GM19099 (cell line): ENCODE data around the gene UGT1A1.

Experiments used
- POLR2A ChIP-seq: IDR thresholded peaks from 3 replicates; pipeline ENCODE4 v1.6.1; 2011; ENCODE audit warnings: low read depth; ENCODE audit not compliant: insufficient read length; ENCODE audit errors: extremely low read depth

The UGT1A1 gene

GRCh38 chr2:233760043-233760442, at the start of gene UGT1A1:
TSS of gene UGT1A1 (plus strand) at chr2:233760270. CDS start at chr2:233760288, 18 bp downstream.
- no peak for TF ChIP-seq POLR2A

DNA sequence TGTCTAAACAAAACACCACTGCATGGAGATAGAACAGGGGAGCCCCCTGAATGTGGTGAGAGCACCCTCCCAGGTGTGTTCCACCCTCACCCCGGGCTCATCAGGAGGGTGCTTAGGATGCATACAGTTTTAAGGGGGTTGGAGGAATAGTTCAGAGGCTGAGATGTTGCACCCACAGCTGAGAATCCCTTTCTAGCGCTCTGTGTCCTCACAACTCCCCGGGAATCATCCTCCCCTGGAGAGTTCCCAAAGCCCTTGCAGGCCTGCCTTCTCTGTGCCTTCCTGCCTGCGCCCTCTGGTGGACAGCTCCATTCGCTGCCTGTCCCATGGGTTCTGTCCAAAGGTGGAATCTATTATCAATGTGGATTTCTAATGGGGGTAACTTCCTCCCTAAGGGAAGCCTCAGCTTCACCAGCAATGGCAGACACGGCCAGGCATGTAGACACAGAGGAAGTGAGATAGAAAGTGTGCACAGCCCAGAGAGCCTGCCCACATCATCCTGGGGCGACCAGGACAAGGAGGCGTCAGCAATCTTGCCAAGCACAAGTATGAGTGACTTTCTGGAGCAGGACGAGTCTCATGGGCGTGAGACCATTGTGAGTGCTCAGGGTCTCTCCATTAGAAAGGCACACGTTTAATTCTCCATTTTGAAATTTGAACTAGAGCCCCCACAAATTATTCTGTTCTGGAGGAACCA, 48.6 kb upstream of the UGT1A1 start:
- TF ChIP-seq POLR2A: no peak

- TF ChIP-seq POLR2A: no peak
Observed at GRCh38 chr2:233712611-233713261, 47.3 kb upstream of the UGT1A1 start, which contains the start of gene UGT1A5. TSS of gene UGT1A5 (plus strand) at chr2:233712907. CDS start at chr2:233712992, 85 bp downstream.

DNA sequence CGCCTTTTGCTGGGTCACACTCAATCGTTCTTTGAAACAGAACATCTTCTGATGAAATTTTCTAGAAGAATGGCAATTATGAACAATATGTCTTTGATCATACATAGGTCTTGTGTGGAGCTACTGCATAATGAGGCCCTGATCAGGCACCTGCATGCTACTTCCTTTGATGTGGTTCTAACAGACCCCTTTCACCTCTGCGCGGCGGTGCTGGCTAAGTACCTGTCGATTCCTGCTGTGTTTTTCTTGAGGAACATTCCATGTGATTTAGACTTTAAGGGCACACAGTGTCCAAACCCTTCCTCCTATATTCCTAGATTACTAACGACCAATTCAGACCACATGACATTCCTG, 46.8 kb upstream of the UGT1A1 start:
- no peak for TF ChIP-seq POLR2A

DNA sequence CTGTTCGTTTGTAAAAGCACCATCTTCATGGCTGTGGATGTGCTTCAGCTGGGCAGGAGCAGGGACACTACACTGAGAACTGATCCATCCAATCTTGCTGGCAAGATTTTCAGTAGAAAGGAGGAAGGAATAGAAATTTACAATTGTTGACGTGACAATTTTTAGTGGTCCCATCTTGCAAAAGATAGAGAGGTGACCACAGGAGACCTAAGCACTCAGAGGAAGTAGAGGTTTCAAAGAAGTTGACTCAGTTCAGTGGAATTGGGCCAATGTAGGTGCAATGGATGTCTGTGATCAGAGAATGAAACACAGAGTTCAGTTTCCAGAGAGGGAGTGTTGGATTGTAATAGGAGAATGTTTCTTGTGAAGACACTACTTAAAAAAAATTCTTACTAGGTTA, 45.9 kb upstream of the UGT1A1 start:
- TF ChIP-seq POLR2A: no peak

DNA sequence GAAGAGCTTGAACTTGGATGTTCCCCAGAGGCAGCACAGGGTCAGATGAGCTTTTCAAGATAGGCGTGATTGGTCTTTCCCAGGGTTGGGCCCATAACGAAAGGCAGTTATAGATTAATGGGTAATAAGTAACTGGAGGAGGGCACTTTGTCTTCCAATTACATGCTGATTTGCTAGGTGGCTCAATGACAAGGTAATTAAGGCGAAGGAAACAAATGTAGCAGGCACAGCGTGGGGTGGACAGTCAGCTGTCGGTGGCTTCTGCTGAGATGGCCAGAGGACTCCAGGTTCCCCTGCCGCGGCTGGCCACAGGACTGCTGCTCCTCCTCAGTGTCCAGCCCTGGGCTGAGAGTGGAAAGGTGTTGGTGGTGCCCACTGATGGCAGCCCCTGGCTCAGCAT, 41.5 kb upstream of the UGT1A1 start, which contains the start of gene UGT1A4:
TSS of gene UGT1A4 (plus strand) at position 185 of the 400 bp plus-strand sequence. CDS start at position 270, 85 bp downstream.
- no peak for TF ChIP-seq POLR2A

DNA sequence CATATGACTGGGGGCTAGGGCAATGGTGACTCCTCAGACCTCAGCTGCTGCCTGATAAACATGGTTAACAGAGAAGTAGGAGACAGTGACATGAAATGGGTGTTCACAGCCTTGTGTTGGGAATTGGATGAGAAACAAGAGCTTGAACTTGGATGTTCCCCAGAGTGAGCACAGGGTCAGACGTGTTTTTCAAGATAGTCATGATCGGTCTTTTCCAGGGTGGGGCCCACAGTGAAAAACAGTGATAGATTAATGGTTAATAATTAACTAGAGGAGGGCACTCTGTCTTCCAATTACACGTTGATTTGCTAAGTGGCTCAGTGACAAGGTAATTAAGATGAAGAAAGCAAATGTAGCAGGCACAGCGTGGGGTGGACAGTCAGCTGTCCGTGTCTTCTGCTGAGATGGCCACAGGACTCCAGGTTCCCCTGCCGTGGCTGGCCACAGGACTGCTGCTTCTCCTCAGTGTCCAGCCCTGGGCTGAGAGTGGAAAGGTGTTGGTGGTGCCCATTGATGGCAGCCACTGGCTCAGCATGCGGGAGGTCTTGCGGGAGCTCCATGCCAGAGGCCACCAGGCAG, 31.3 kb upstream of the UGT1A1 start, which contains the start of gene UGT1A3:
TSS of gene UGT1A3 (plus strand) at position 320 of the 579 bp plus-strand sequence. CDS start at position 405, 85 bp downstream.
- no peak for TF ChIP-seq POLR2A

- TF ChIP-seq POLR2A: no peak
Observed at GRCh38 chr2:233740870-233741269, 19.2 kb upstream of the UGT1A1 start.

DNA sequence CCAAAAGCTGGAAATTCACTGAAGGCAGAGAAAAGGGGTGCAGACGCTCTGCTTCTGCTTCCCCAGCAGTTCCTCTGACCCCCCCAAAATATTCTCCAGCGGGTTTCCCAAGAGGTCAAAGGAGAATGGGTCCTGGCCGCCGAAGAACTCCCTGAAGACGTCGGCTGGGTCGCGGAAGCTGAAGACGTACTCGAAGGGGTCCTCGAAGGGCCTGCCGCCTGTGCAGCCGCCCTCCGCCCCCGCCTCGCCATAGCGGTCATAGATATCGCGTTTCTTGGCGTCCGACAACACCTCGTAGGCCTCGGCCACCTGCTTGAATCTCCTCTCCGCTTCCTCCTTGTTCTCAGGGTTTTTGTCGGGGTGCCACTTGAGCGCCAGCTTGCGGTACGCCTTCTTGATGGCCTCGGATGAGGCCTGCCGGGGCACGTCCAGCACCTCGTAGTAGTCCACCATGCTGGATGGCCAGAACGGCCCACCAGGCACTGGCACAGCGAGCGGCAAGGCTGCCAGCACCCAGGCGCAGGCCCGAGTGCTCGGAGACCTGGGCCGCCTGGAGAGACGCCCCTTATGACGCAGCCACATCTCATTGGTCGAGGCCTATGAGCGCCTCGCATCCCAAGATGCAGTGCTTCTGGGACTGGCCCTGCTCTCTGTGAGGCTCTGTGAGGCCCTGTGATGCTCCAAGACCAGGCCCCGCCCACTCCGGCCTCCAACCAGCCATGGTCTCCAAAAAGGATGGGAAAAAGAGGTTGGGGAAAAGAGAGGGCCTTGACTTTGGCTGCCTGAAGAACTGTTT, 16.4 kb upstream of the UGT1A1 start:
- no peak for TF ChIP-seq POLR2A

- no peak for TF ChIP-seq POLR2A
Observed at GRCh38 chr2:233745073-233745755, 14.9 kb upstream of the UGT1A1 start.

- no peak for TF ChIP-seq POLR2A
Observed at GRCh38 chr2:233746475-233747282, 13.4 kb upstream of the UGT1A1 start.

DNA sequence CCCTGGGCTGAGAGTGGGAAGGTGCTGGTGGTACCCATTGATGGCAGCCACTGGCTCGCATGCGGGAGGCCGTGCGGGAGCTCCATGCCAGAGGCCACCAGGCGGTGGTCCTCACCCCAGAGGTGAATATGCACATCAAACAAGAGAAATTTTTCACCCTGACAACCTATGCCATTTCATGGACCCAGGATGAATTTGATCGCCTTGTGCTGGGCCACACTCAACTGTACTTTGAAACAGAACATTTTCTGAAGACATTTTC, 12.9 kb upstream of the UGT1A1 start:
- TF ChIP-seq POLR2A: no peak

GRCh38 chr2:233754872-233755611, 5.0 kb upstream of the UGT1A1 start:
- no peak for TF ChIP-seq POLR2A
